MM.1S (cell line): ENCODE measurements around the gene PROCA1.

Experiments
- DNase-seq: peaks from one replicate; pipeline ENCODE4 v3.0.0-alpha.2; 2015
- H2AFZ ChIP-seq: fragments of 300-600 bp; sonication (generic); 2 replicates; pipeline ENCODE4 v1.6.0; 2016; ENCODE audit warnings: antibody characterized with exemption, low read length
- H3F3A ChIP-seq: fragments of 300-600 bp; sonication (generic); 2 replicates; pipeline ENCODE4 v1.6.1; 2016; ENCODE audit warnings: mild to moderate bottlenecking, antibody characterized with exemption, low read length, moderate library complexity, mixed read lengths; ENCODE audit not compliant: insufficient read depth
- H3K27ac ChIP-seq: fragments of 300-600 bp; sonication (generic); 2 replicates; pipeline ENCODE4 v1.5.1; 2016; ENCODE audit warnings: mild to moderate bottlenecking, low read length
- H3K27me3 ChIP-seq: fragments of 300-600 bp; sonication (generic); replicated peaks from 2 replicates; pipeline ENCODE4 v1.6.0; 2016; ENCODE audit warnings: low read length; ENCODE audit not compliant: insufficient read depth
- H3K36me3 ChIP-seq: fragments of 300-600 bp; sonication (generic); replicated peaks from 2 replicates; pipeline ENCODE4 v1.6.1; 2016; ENCODE audit warnings: mild to moderate bottlenecking, low read length, mixed read lengths; ENCODE audit not compliant: insufficient read depth
- H3K4me1 ChIP-seq: fragments of 300-600 bp; sonication (generic); 2 replicates; pipeline ENCODE4 v1.6.1; 2016; ENCODE audit warnings: low read length, mixed read lengths
- H3K4me2 ChIP-seq: fragments of 300-600 bp; sonication (generic); 2 replicates; pipeline ENCODE4 v1.6.0; 2016; ENCODE audit warnings: low read depth, low read length
- H3K4me3 ChIP-seq: fragments of 300-600 bp; sonication (generic); 2 replicates; pipeline ENCODE4 v1.5.1; 2016; ENCODE audit warnings: low read length, mixed read lengths
- H3K79me2 ChIP-seq: fragments of 300-600 bp; sonication (generic); 2 replicates; pipeline ENCODE4 v1.6.1; 2016; ENCODE audit warnings: mixed run types, low read length, mixed read lengths
- H3K9ac ChIP-seq: fragments of 300-600 bp; sonication (generic); 2 replicates; pipeline ENCODE4 v1.6.1; 2016; ENCODE audit warnings: low read length, mixed read lengths
- H3K9me2 ChIP-seq: fragments of 300-600 bp; sonication (generic); replicated peaks from 2 replicates; pipeline ENCODE4 v1.6.1; 2016; ENCODE audit warnings: mild to moderate bottlenecking, low read length, mixed read lengths; ENCODE audit not compliant: insufficient read depth
- H3K9me3 ChIP-seq: fragments of 300-600 bp; sonication (generic); replicated peaks from 2 replicates; pipeline ENCODE4 v1.6.1; 2016; ENCODE audit warnings: mild to moderate bottlenecking, low read length, mixed read lengths; ENCODE audit not compliant: insufficient read depth
- H4K20me1 ChIP-seq: fragments of 300-600 bp; sonication (generic); 2 replicates; pipeline ENCODE4 v1.6.1; 2016; ENCODE audit warnings: mild to moderate bottlenecking, low read length, moderate library complexity, mixed read lengths; ENCODE audit not compliant: insufficient read depth
- EZH2 ChIP-seq: fragments of 300-600 bp; sonication (generic); optimal IDR thresholded peaks from 2 replicates; pipeline ENCODE3; 2017; ENCODE audit warnings: low read depth, mild to moderate bottlenecking, antibody characterized with exemption, low read length, mixed read lengths
- EZH2phosphoT487 ChIP-seq: fragments of 300-600 bp; sonication (generic); IDR thresholded peaks from 2 replicates; pipeline ENCODE4 v1.6.1; 2018; ENCODE audit warnings: antibody characterized with exemption, low read length
- TF ChIP-seq, protein P1 (sequence below): fragments of 300-600 bp; sonication (generic); IDR thresholded peaks from 2 replicates; pipeline ENCODE4 v1.5.1; 2016; ENCODE audit warnings: antibody characterized with exemption, low read length, mixed read lengths

PROCA1 gene

DNA sequence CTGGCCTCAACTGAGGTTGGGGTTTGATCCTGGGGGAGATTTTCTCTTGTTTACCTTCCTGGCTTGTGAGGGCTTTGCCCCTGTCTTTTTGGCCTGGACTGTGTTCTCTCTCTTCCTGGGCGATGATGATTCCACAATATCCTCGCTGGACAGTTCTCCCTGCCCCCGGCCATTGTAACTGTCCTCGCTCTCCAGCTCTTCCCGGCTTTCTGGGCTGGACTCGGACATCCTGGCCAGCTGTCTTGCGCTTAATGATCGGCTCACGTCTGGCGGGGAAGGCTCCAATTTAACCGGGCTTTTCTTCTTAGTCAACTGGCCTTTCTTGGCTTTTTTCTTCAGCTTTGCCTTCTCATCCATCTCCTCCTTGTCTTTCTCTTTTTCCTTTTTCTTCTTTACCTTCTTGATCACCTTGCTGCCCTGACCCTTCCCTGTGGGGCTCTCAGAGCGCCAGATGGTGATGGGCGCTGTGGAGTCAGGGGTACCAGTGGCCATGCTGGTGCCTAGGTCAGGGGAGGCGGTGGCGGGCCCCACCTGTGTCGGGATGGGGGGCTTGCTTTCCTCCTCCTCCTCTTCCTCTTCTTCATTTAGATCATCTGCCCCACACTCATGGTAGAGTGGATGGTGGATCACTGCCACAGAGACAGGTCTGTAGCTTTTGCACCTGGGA is 8.0 kb downstream of the PROCA1 start:
- H3K4me1 ChIP-seq, result no peaks in the 10 kb centered on the region
- peaks cover 9% of the 10 kb centered on the region for H3K36me3 ChIP-seq
- no peak overlapping the region for H3K9ac ChIP-seq
- no peak overlapping the region for H2AFZ ChIP-seq
- H3K27me3 ChIP-seq, result no peaks in the 10 kb centered on the region
- no peak for DNase-seq
- no peaks in the 10 kb centered on the region for H3K79me2 ChIP-seq
- H4K20me1 ChIP-seq, result no peaks in the 10 kb centered on the region
- no peak overlapping the region for H3K27ac ChIP-seq
- no peaks in the 10 kb centered on the region for H3K9me2 ChIP-seq
- TF ChIP-seq, protein P1, sequence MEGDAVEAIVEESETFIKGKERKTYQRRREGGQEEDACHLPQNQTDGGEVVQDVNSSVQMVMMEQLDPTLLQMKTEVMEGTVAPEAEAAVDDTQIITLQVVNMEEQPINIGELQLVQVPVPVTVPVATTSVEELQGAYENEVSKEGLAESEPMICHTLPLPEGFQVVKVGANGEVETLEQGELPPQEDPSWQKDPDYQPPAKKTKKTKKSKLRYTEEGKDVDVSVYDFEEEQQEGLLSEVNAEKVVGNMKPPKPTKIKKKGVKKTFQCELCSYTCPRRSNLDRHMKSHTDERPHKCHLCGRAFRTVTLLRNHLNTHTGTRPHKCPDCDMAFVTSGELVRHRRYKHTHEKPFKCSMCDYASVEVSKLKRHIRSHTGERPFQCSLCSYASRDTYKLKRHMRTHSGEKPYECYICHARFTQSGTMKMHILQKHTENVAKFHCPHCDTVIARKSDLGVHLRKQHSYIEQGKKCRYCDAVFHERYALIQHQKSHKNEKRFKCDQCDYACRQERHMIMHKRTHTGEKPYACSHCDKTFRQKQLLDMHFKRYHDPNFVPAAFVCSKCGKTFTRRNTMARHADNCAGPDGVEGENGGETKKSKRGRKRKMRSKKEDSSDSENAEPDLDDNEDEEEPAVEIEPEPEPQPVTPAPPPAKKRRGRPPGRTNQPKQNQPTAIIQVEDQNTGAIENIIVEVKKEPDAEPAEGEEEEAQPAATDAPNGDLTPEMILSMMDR, result no peak
- TF ChIP-seq EZH2phosphoT487 (no peak), EZH2 (no peak)
- H3K4me2 ChIP-seq, result no peak overlapping the region
- H3K4me3 ChIP-seq, result no peak overlapping the region
- H3F3A ChIP-seq, result no peaks in the 10 kb centered on the region
- no peaks in the 10 kb centered on the region for H3K9me3 ChIP-seq

DNA sequence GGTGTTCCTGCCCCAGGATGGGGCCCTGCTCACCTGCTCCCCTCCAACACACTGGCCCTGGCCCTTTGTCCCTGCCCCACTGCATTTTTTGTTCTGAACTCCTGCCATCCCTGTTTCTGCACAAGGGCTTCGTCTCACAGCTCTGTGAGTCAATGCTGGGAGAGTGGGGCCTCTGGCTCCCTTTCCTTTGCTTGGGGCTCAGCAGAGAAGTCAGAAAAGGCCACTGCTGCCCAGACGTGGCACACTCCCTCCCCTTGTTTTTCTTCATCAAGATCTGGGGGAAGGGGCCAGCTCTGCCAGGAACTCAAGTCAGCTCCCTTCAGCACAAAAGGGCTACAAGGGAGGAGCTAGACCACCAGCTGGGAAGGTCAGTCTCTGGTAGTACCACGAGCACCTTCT is 8.9 kb downstream of the PROCA1 start:
- Histone ChIP-seq H3K4me3 (no peak overlapping the region), H3K9ac (no peak overlapping the region), H4K20me1 (no peaks in the 10 kb centered on the region), H3K9me2 (no peaks in the 10 kb centered on the region), H2AFZ (no peak overlapping the region), H3K36me3 (peaks cover 9% of the 10 kb centered on the region), H3K79me2 (no peaks in the 10 kb centered on the region), H3F3A (no peaks in the 10 kb centered on the region), H3K9me3 (no peaks in the 10 kb centered on the region), H3K4me1 (no peaks in the 10 kb centered on the region), H3K27me3 (no peaks in the 10 kb centered on the region), H3K4me2 (no peak overlapping the region), H3K27ac (no peak overlapping the region)
- DNase-seq, result no peak
- TF ChIP-seq EZH2, result no peak
- TF ChIP-seq, protein P1, result no peak
- no peak for TF ChIP-seq EZH2phosphoT487

DNA sequence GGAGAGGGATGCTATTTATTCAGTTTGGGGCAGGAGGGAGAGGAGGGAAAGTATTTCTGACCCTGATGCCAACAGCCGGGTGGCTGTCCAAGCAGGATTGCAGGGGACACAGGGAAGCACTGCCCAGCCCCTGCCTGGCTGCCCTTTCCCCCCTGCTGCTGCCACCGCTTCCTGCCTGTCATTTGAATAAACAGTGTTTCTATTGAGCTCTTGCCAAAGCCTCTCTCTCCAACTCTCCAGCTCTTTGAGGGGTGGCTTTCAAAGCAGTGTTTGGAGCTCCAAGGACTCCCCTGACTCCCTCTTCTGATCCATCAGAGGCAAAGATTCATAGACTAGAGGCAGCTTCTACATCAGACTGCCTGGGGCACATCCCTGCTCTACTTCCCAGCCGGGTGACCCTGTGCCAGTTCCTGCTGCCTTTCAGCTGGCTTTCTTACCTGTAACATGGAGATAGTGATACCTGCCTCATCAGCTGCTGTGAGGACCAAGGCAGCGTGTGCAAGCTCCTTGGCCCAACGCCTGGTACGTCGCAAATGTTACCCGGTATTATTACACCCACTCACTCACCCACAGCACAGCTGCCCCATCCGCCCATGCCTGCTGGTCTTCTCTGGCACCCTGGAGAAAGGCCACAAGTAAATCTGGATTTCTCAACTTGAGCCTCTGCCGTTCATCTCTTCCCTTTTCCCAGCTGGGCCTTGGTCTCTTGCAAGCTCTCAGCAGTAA is 9.5 kb downstream of the PROCA1 start:
- DNase-seq, result no peak
- no peaks in the 10 kb centered on the region for H4K20me1 ChIP-seq
- H3K4me2 ChIP-seq, result no peak overlapping the region
- no peaks in the 10 kb centered on the region for H3K4me1 ChIP-seq
- no peaks in the 10 kb centered on the region for H3K9me2 ChIP-seq
- no peak overlapping the region for H3K27ac ChIP-seq
- H2AFZ ChIP-seq, result no peak overlapping the region
- H3K36me3 ChIP-seq, result peaks cover 9% of the 10 kb centered on the region
- TF ChIP-seq EZH2phosphoT487 (no peak), EZH2 (no peak)
- TF ChIP-seq, protein P1, result no peak
- no peaks in the 10 kb centered on the region for H3F3A ChIP-seq
- H3K9me3 ChIP-seq, result no peaks in the 10 kb centered on the region
- H3K9ac ChIP-seq, result no peak overlapping the region
- H3K79me2 ChIP-seq, result no peaks in the 10 kb centered on the region
- no peak overlapping the region for H3K4me3 ChIP-seq
- no peaks in the 10 kb centered on the region for H3K27me3 ChIP-seq
